PC-3 (cell line): ENCODE data around the gene ZCCHC2. TPM values are rescaled to one million over a fixed set of nuclear protein-coding genes. Genes with fewer than 3 reads are reported as not detected.

Experiments
- ATAC-seq: fragments of 200-7000 bp; cut with Tn5 transposase; 2 replicates; pipeline ENCODE4 v1.9.1; 2020; ENCODE audit warnings: mild to moderate bottlenecking, moderate library complexity
- BruUV-seq: library from RNA; stranded (reverse); fragments of 400-500 nt; replicated peaks from 2 replicates; lab custom pipeline; 2021; lab: Mats Ljungman, UMichigan
- CTCF ChIA-PET: fragments of 300-600 bp; sonication (Branson Sonifier 250); formaldehyde crosslinking; loops from one replicate; lab custom pipeline; 2022; ENCODE audit warnings: antibody characterized with exemption; lab: Charles Lee
- POLR2A ChIA-PET: fragments of 300-600 bp; sonication (Branson Sonifier 250); formaldehyde crosslinking; loops from one replicate; lab custom pipeline; 2022; ENCODE audit warnings: antibody characterized with exemption; ENCODE audit not compliant: unreplicated experiment; lab: Charles Lee
- DNase-seq: peaks from one replicate; pipeline ENCODE4 v3.0.0-alpha.2; 2015
- H2AFZ ChIP-seq: fragments of 300-600 bp; sonication (generic); 2 replicates; pipeline ENCODE4 v1.6.0; 2016; ENCODE audit warnings: antibody characterized with exemption, low read length
- H3F3A ChIP-seq: fragments of 300-600 bp; sonication (generic); one replicate; pipeline ENCODE4 v1.6.0; 2017; ENCODE audit warnings: antibody characterized with exemption, low read length, control low read depth, mild to moderate bottlenecking; ENCODE audit not compliant: unreplicated experiment
- H3K27ac ChIP-seq: fragments of 300-600 bp; sonication (generic); 2 replicates; pipeline ENCODE4 v1.5.1; 2016; ENCODE audit warnings: mild to moderate bottlenecking, low read length
- H3K27me3 ChIP-seq: fragments of 300-600 bp; sonication (generic); 2 replicates; pipeline ENCODE4 v1.6.1; 2016; ENCODE audit warnings: low read length, mixed read lengths
- H3K36me3 ChIP-seq: fragments of 300-600 bp; sonication (generic); 2 replicates; pipeline ENCODE4 v1.6.1; 2016; ENCODE audit warnings: low read depth, mixed run types, low read length, mixed read lengths
- H3K4me1 ChIP-seq: fragments of 300-600 bp; sonication (generic); 2 replicates; pipeline ENCODE4 v1.5.1; 2016; ENCODE audit warnings: low read length; ENCODE audit not compliant: insufficient read depth
- H3K4me2 ChIP-seq: fragments of 300-600 bp; sonication (generic); 2 replicates; pipeline ENCODE4 v1.6.0; 2016; ENCODE audit warnings: low read length
- H3K4me3 ChIP-seq: fragments of 300-600 bp; sonication (generic); 2 replicates; pipeline ENCODE4 v1.5.1; 2016; ENCODE audit warnings: mild to moderate bottlenecking, low read length, mixed read lengths
- H3K79me2 ChIP-seq: fragments of 300-600 bp; sonication (generic); 2 replicates; pipeline ENCODE4 v1.6.1; 2017; ENCODE audit warnings: low read length, mixed read lengths
- H3K9ac ChIP-seq: fragments of 300-600 bp; sonication (generic); 2 replicates; pipeline ENCODE4 v1.6.0; 2016; ENCODE audit warnings: mild to moderate bottlenecking, low read length
- H3K9me2 ChIP-seq: fragments of 300-600 bp; sonication (generic); replicated peaks from 2 replicates; pipeline ENCODE4 v1.6.1; 2016; ENCODE audit warnings: mixed run types, low read length, mixed read lengths
- H3K9me3 ChIP-seq: fragments of 300-600 bp; sonication (generic); 2 replicates; pipeline ENCODE4 v1.6.1; 2016; ENCODE audit warnings: low read length, mixed read lengths
- H4K20me1 ChIP-seq: fragments of 300-600 bp; sonication (generic); 2 replicates; pipeline ENCODE4 v1.6.1; 2016; ENCODE audit warnings: low read length, mixed read lengths
- EZH2 ChIP-seq: fragments of 300-600 bp; sonication (generic); IDR thresholded peaks from one replicate; pipeline ENCODE4 v1.6.1; 2017; ENCODE audit warnings: antibody characterized with exemption, mild to moderate bottlenecking, low read length; ENCODE audit not compliant: unreplicated experiment
- EZH2phosphoT487 ChIP-seq: fragments of 300-600 bp; sonication (generic); IDR thresholded peaks from 2 replicates; pipeline ENCODE4 v1.6.1; 2018; ENCODE audit warnings: mild to moderate bottlenecking, antibody characterized with exemption, low read length, borderline replicate concordance
- intact Hi-C: fragments of 100-400 bp; cut with micrococcal nuclease; formaldehyde crosslinking; loops from 2 replicates; pipeline ENCODE4 v1.9.0; 2023
- total RNA-seq: library from RNA; depleted of rRNA; stranded (reverse); fragments of >200 nt; gene quantifications from 2 replicates; pipeline ENCODE4 v1.2.3, GENCODE V29; 2014
- TF ChIP-seq, protein P1 (sequence below): fragments of 300-600 bp; sonication (generic); conservative IDR thresholded peaks from 2 replicates; pipeline ENCODE4 v1.5.1; 2017; ENCODE audit warnings: antibody characterized with exemption, low read depth, mild to moderate bottlenecking, low read length

Gene ZCCHC2
- total RNA-seq, 1 experiment from 2014 or later, result 17.3 TPM

- no peak overlapping the region for H3K9ac ChIP-seq
- H3F3A ChIP-seq, result no peaks in the 10 kb centered on the region
- H3K4me2 ChIP-seq, result no peak overlapping the region
- no peaks in the 10 kb centered on the region for H3K79me2 ChIP-seq
- no TSS peak for BruUV-seq
- no peak overlapping the region for H2AFZ ChIP-seq
- ChIA-PET CTCF (no interaction called here), POLR2A (no interaction called here)
- no peaks in the 10 kb centered on the region for H3K4me1 ChIP-seq
- no peaks in the 10 kb centered on the region for H4K20me1 ChIP-seq
- H3K27me3 ChIP-seq, result no peaks in the 10 kb centered on the region
- TF ChIP-seq, protein P1, sequence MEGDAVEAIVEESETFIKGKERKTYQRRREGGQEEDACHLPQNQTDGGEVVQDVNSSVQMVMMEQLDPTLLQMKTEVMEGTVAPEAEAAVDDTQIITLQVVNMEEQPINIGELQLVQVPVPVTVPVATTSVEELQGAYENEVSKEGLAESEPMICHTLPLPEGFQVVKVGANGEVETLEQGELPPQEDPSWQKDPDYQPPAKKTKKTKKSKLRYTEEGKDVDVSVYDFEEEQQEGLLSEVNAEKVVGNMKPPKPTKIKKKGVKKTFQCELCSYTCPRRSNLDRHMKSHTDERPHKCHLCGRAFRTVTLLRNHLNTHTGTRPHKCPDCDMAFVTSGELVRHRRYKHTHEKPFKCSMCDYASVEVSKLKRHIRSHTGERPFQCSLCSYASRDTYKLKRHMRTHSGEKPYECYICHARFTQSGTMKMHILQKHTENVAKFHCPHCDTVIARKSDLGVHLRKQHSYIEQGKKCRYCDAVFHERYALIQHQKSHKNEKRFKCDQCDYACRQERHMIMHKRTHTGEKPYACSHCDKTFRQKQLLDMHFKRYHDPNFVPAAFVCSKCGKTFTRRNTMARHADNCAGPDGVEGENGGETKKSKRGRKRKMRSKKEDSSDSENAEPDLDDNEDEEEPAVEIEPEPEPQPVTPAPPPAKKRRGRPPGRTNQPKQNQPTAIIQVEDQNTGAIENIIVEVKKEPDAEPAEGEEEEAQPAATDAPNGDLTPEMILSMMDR, result no peak
- no peak for TF ChIP-seq EZH2phosphoT487
- no peak for TF ChIP-seq EZH2
- no peak for DNase-seq
- no peaks in the 10 kb centered on the region for H3K36me3 ChIP-seq
- peak; percentile 38; the same call in 1 of the 2 replicates for ATAC-seq
- H3K4me3 ChIP-seq, result no peak overlapping the region
- no peaks in the 10 kb centered on the region for H3K9me2 ChIP-seq
- intact Hi-C loops, result no loop called here
- no peaks in the 10 kb centered on the region for H3K9me3 ChIP-seq
- no peak overlapping the region for H3K27ac ChIP-seq
Observed at GRCh38 chr18:62606106-62606505, 83.3 kb downstream of the ZCCHC2 start.

DNA sequence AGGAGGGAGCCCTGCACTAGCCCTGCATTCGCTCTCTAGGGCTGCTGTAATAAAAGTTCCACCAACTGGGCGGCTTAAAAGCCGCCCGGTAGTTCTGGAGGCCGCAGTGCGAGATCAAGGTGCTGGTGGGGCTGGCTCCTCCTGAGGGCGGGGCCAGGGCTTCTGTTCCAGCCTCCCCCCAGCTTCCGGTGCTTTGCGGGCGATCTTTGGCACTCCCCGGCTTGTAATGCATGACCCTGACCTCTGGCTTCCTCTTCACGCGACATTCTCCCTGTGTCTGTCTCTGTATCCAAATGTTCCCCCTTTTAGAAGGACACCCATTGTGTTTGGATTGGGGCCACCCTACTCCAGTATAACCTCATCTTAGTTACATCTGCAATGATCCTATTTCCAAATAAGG, 84.5 kb downstream of the ZCCHC2 start:
- Histone ChIP-seq H3K36me3 (no peaks in the 10 kb centered on the region), H3K9me3 (no peaks in the 10 kb centered on the region), H3F3A (no peaks in the 10 kb centered on the region), H3K79me2 (no peaks in the 10 kb centered on the region), H3K4me2 (no peak overlapping the region), H3K9ac (no peak overlapping the region), H3K4me1 (no peaks in the 10 kb centered on the region), H3K27me3 (no peaks in the 10 kb centered on the region), H4K20me1 (no peaks in the 10 kb centered on the region), H3K27ac (no peak overlapping the region), H3K9me2 (no peaks in the 10 kb centered on the region), H2AFZ (no peak overlapping the region), H3K4me3 (no peak overlapping the region)
- CTCF ChIA-PET, result no interaction called here
- ATAC-seq, result no peak
- TF ChIP-seq EZH2phosphoT487 (no peak), EZH2 (no peak)
- TF ChIP-seq, protein P1, result no peak
- intact Hi-C loops, result no loop called here
- no peak for DNase-seq
- POLR2A ChIA-PET, result no interaction called here
- no TSS peak for BruUV-seq

GRCh38 chr18:62607708-62608428, 85.0 kb downstream of the ZCCHC2 start:
- no peaks in the 10 kb centered on the region for H3K9me3 ChIP-seq
- no peak overlapping the region for H3K27ac ChIP-seq
- H2AFZ ChIP-seq, result no peak overlapping the region
- DNase-seq (no peak), ATAC-seq (no peak)
- H3K9me2 ChIP-seq, result no peaks in the 10 kb centered on the region
- no peaks in the 10 kb centered on the region for H3F3A ChIP-seq
- H3K9ac ChIP-seq, result no peak overlapping the region
- BruUV-seq, result no TSS peak
- H3K79me2 ChIP-seq, result no peaks in the 10 kb centered on the region
- H3K27me3 ChIP-seq, result no peaks in the 10 kb centered on the region
- no peaks in the 10 kb centered on the region for H3K36me3 ChIP-seq
- intact Hi-C loops, result no loop called here
- no peaks in the 10 kb centered on the region for H3K4me1 ChIP-seq
- ChIA-PET POLR2A (no interaction called here), CTCF (no interaction called here)
- H3K4me3 ChIP-seq, result no peak overlapping the region
- H3K4me2 ChIP-seq, result no peak overlapping the region
- no peaks in the 10 kb centered on the region for H4K20me1 ChIP-seq
- TF ChIP-seq EZH2phosphoT487 (no peak), EZH2 (no peak)
- TF ChIP-seq, protein P1, result no peak
